ENCODE measurements around the gene CSNK1E.

GRCh38 chr22:38304526-38304925, 12.7 kb downstream of the CSNK1E start:
- TF ChIP-seq CTCF (IDR thresholded peaks at IDR 0.05; ENCODE audit: low read depth, low read length, poor library complexity, severe bottlenecking) (no peak), EZH2phosphoT487 (IDR thresholded peaks at IDR 0.05; ENCODE audit: borderline replicate concordance, low read length) (no peak)
